Medulla oblongata (tissue), 1 donor: Measurements from ENCODE around the gene PACRG.

Experiments
- DNase-seq: peaks from one replicate; pipeline ENCODE4 v3.0.0-alpha.2; 2015; ENCODE audit errors: extremely low spot score

The PACRG gene

DNA sequence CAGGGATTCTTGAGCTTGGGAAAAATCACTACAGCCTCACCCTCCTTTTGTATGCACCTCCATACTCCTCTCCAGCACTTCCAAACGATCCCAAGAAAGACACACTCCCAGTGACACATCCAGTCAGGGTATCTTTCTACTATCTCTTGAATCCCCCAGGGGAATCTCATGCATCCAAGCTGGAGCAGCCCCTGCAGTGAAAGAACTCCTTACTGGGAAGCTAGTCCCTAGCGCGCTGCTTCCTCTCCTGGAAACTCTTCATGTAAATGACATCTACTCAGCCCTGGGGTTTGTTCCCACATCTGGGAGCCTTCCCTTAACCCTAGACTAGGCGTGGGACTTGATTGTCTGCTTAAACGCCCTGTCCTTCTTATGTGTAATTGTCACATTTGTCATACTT is 357.7 kb downstream of the PACRG start:
- no peak for DNase-seq

DNA sequence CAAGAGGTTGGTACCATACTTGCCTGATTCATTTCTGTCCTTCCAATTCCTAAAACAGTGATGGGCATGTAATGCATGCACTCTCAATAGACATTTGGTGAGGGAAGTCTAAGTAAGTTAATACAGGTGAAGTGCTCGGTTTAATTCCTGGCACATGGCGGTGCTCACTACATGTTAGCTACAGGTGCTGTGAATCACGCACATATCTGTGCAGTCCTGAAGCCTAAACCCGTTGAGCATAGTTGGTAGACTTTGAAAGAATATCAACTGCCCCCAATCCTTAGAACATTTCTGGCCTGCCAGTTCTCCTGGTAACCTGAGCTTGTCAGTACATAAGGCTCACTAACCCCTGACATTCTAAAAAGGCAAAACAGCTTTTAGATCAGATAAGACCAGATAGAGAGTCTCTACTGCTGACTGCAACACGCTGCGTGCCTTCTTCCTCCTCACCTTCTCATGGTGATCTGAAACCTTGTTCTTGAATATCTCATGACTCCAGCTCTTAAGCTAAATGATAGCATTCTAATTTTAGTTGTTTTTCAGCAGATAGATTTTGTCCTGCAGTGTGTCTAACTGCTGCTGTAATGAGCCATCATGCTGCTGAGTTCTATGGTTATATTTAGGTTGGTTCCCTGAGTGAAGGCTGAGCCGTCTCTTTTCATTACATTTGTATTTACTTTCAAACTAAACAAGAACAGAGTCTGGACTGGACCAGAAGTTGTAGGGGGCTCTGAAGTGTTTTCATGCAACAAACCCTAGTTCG is 358.3 kb downstream of the PACRG start:
- no peak for DNase-seq

DNA sequence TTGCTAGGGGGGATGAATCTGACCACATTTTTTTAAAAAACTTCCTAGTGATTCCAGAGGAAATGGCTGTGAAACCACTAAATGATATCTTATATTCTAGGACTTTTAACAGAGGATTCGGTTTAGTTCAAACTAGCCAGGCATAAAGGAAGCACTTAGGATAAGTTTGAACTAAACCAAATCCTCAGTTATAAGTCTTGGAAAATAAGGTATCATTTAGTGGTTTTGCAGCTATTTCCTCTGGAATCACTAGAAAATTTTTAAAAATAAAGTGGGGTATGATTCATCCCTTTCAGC is 358.8 kb downstream of the PACRG start:
- no peak for DNase-seq

DNA sequence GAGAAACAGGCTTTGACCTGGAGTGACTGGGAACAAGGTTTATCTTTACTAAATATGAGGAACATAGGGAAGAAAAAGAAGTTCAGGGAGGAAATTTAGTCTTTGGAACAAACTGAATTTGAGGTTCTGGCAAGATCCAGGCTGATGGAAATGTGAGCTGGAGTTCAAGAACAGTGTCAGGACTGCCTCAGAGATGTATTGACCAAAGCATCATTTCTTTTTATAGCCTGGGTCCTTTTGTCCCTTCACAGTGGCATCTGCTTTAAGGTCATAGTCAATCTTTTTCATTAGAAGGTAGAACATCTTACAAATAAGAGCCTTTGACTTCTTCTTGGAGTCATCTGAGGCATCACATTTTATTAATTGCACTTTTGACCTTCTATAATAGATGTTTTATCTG is 360.2 kb downstream of the PACRG start:
- DNase-seq, result no peak

GRCh38 chr6:163092876-163093275 is 365.1 kb downstream of the PACRG start:
- DNase-seq, result peak; percentile 66

DNA sequence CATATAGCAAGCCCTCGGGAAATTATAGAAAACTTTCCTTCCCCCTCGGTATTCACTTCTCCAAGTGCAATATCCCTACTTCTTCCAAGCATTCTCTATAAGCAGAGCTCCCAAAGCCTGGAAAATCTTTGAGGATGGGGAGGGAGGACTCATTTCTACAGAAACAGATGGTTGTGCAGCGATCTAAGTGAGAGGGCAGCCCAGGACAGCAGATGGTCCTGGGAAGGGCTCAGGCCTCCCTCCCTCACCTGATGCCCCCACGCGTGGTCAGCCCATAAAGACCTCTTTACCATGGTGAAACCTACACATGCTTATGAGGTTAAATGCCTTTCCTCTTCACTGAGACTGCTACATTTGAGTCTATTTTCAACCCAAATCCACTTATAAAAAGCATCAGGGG is 367.1 kb downstream of the PACRG start:
- DNase-seq, result no peak

GRCh38 chr6:163095401-163095800 is 367.6 kb downstream of the PACRG start:
- no peak for DNase-seq

- peak; percentile 54 for DNase-seq
Measured at GRCh38 chr6:163098827-163099479, 371.2 kb downstream of the PACRG start.

GRCh38 chr6:163099621-163100171 is 371.9 kb downstream of the PACRG start:
- DNase-seq, result peak; percentile 35

- no peak for DNase-seq
Measured at GRCh38 chr6:163100259-163100658, 372.5 kb downstream of the PACRG start.

- DNase-seq, result no peak
Measured at GRCh38 chr6:163113358-163113962, 385.7 kb downstream of the PACRG start.

DNA sequence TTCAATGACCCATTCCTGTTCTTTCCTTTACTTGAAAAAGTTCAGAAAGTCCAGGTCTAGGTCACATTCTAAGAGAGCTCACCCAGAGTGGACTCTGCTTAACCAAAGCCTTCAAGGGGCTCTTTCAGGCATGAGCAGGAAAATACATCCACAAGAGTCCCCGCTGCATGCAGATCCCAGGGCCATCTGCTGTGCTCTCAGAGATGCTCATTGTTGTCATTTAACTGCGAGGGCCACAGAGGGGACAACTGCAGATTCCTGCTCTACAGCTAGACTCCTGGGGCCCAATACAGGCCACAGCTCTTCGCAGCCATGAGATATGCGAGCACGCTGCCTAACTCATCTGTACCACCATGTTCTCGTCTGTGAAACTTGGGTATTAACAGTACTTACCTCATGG is 391.2 kb downstream of the PACRG start:
- DNase-seq, result peak; percentile 22

- no peak for DNase-seq
Measured at GRCh38 chr6:163120223-163120622, 392.4 kb downstream of the PACRG start.

DNA sequence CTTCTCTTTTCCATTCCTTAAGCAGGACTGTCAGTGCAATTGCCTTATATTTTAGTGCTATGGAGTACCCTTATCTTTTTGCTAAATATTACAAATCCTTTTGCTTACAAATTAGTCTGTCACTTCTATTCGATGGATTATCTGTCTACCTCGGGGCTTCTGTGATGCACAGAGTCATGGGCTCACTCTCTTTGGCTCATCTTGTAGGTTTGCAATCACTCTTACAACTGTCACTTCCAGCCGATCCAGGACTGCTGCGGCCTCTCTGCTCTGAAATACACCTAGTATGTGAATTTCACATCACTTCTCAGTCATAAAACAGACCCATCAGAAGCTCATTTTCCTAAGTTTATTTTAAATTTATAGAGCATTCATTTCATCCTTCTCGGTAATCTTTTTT is 393.5 kb downstream of the PACRG start:
- DNase-seq, result no peak

GRCh38 chr6:163122365-163122764 is 394.6 kb downstream of the PACRG start:
- no peak for DNase-seq

DNA sequence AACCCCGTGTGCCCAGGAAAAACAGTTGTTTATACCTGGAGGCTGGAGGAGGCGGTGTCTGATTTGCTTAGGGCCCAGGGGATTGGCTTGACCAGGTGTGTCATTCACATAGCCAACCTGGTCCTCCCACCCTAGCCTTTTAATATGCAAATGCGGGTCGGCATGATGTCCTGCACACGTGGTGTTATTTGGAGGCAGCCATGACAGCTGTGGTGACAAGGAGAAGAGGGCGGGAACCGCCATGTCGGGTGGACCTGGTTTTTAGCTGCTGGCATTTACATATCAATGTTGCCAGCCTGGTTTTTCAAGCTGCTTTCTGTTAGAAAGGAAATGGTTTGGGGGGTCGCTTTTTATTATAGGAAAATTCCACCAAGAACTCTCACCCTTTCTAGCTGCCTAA is 395.3 kb downstream of the PACRG start:
- no peak for DNase-seq

DNA sequence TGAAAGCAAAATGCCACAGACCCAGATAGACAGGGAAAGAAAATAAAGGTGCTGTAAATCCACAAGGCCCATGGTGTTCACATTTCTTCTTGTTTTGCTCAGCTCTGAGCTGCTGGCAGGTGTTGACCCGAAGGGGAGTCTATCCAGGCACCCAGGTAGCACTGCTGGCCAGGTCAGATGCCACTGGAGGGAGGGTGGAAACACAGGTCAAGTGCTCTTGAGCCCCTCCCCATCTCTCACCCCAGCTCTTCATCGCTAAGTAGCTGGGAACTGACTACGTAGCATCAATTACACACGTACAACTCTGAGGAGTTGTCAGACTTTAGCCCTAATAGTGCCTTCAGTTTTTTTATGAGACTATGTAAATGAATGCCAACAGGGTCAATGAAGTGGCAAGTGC is 399.0 kb downstream of the PACRG start:
- no peak for DNase-seq

GRCh38 chr6:163127587-163127986 is 399.8 kb downstream of the PACRG start:
- no peak for DNase-seq

DNA sequence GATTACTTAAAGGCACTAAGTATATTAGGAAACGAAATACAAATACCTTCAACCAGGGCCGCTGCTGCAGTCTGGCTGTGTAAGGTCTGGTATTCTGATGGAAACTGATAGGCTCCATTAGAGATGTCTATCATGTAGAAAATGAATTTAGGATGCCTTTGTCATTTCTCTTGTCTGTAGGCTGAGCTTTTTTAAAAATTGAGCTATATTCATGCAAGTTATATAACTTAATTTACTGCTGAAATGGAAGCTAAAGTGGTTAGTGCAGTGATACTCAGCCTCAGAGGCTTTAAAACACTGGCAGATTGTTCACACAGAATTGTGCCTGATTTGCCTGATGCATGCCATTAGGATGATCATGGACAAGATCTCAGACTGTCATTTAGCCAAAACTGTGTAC is 400.6 kb downstream of the PACRG start:
- peak; percentile 36 for DNase-seq

DNA sequence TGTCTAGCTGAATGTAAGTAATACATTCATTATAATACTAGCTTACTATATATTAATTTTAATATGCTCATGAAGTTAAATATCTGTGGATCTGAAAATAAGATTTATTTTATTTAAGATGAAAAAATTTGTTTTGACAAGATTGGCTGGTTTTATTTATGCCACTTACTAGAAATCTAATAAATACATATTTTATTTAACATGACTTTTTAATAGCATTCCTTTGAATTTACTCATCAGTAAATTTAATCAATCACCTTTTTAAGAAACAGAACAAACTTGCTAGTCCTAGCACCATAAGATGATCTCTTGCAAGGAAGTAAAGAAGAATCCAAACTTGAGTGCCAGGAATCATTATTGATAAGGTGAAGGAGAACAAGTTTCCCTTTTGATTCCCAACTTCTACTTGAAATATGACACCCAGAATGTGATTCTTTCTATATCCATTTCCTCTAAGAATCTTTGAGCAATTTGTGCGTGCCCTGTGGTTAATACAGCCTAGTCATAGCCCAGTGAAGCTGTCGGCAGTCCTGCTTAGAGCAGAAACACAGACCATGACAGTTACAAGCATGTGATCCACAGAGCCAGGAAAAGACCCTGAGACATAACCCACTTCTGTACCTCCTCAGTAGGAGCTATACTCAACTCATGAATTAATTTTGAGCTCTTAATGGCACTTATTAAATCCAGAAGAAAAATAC is 404.4 kb downstream of the PACRG start:
- no peak for DNase-seq

DNA sequence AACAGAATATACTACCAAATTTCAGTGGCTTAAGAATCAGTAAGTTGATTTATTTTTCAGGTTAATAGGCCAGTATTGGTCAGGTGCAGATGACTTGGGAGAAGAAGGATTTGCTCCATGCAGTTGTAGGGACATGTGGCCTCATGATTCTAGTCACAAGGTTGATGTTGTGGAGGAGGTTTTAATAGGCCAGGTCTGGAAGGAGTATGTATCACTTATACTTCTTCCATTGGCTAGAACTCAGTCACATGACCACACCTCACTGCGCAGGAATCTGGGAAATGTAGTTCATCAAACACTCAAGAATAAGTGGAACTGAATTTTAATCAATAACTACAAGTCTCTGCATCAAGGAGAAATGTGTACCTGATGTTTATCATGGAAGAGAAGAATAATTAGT is 405.2 kb downstream of the PACRG start:
- no peak for DNase-seq

- no peak for DNase-seq
Measured at GRCh38 chr6:163133691-163134090, 405.9 kb downstream of the PACRG start.
